IPS-NIHi11 (cell line): Measurements from ENCODE around the gene PDE6C.
"Not testable (repeated sequence)": the region's sequence is repeated elsewhere in the genome, so short reads cannot be mapped to it uniquely, and the experiment has no call there.

ENCODE experiments used
- DNase-seq: peaks from one replicate; pipeline ENCODE4 v3.0.0; 2012; ENCODE audit warnings: mixed read lengths, low spot score

The PDE6C gene

GRCh38 chr10:93630625-93631557 lies 18.6 kb downstream of the PDE6C start:
- no peak for DNase-seq

GRCh38 chr10:93639791-93640190 lies 27.5 kb downstream of the PDE6C start:
- no peak for DNase-seq

- no peak for DNase-seq
Observed at GRCh38 chr10:93652857-93653256, 40.5 kb downstream of the PDE6C start.

GRCh38 chr10:93654201-93654600 lies 41.9 kb downstream of the PDE6C start:
- DNase-seq, result no peak

- DNase-seq, result no peak
Observed at GRCh38 chr10:93656155-93656554, 43.8 kb downstream of the PDE6C start.

GRCh38 chr10:93657757-93658156 lies 45.4 kb downstream of the PDE6C start:
- DNase-seq, result no peak

GRCh38 chr10:93666030-93666429 lies 53.7 kb downstream of the PDE6C start:
- DNase-seq, result no peak

GRCh38 chr10:93667795-93668194 lies 55.5 kb downstream of the PDE6C start:
- DNase-seq, result no peak

GRCh38 chr10:93670372-93670771 lies 58.0 kb downstream of the PDE6C start:
- DNase-seq, result no peak

- no peak for DNase-seq
Observed at GRCh38 chr10:93671042-93671441, 58.7 kb downstream of the PDE6C start.

- no peak for DNase-seq
Observed at GRCh38 chr10:93672022-93672678, 59.8 kb downstream of the PDE6C start.

GRCh38 chr10:93672890-93673289 lies 60.6 kb downstream of the PDE6C start:
- DNase-seq, result no peak

- DNase-seq, result no peak
Observed at GRCh38 chr10:93673791-93674190, 61.5 kb downstream of the PDE6C start.

GRCh38 chr10:93678386-93678785 lies 66.0 kb downstream of the PDE6C start:
- no peak for DNase-seq

- no peak for DNase-seq
Observed at GRCh38 chr10:93678805-93679587, 66.7 kb downstream of the PDE6C start.

GRCh38 chr10:93680412-93681047 lies 68.2 kb downstream of the PDE6C start:
- peak; percentile 23 for DNase-seq

- DNase-seq, result no peak
Observed at GRCh38 chr10:93687737-93688136, 75.4 kb downstream of the PDE6C start.

GRCh38 chr10:93695740-93696139 lies 83.4 kb downstream of the PDE6C start:
- no peak for DNase-seq

- DNase-seq, result not testable (repeated sequence)
Observed at GRCh38 chr10:93696582-93696981, 84.2 kb downstream of the PDE6C start.

- DNase-seq, result no peak
Observed at GRCh38 chr10:93697207-93697606, 84.9 kb downstream of the PDE6C start.

GRCh38 chr10:93701866-93702209 lies 89.5 kb downstream of the PDE6C start:
- DNase-seq, result peak; percentile 14
